Mammary epithelial cell (primary cell): ENCODE measurements around the gene GAB2.

Source experiments
- EZH2 ChIP-seq: IDR thresholded peaks from 2 replicates; pipeline ENCODE4 v1.6.1; 2012; ENCODE audit warnings: low read length, inconsistent platforms, borderline replicate concordance
- TF ChIP-seq, protein P1 (sequence below), 2 donors: IDR thresholded peaks in 1 of 2; conservative IDR thresholded peaks in 1 of 2; 2 replicates each; pipeline ENCODE4 v1.5.1; 2011 to 2012; ENCODE audit warnings: inconsistent platforms in 2 of 2, low read length in 2 of 2, mild to moderate bottlenecking in 2 of 2, control low read depth in 1 of 2, low read depth in 1 of 2; ENCODE audit not compliant: insufficient read depth in 1 of 2; ENCODE audit errors: extremely low read depth in 1 of 2

DNA sequence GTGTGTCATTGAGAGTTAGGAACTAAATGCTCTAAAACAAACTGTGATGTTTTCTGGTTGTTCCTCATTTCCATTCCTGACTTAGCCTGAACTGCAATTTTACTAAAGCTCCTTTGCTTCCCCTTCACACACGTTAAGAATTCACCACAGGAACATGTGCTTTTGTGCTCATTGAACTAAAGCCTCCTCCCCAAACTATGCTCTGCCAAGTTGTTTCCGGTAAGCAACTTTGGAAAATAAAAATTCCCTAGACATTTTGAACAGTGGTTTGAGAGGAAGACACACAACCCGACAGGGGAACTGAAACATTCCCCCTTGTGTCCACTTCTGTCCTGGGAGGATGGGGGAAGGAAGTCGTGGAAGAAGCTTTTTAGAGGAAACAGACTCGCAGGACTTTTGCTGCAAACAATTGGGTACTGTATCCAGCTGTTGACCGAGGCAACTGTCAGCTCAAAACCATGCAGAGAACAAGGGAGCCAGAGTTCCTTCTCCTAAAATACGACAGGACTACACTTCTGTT, 66.9 kb downstream of the GAB2 start:
- TF ChIP-seq, protein P1, sequence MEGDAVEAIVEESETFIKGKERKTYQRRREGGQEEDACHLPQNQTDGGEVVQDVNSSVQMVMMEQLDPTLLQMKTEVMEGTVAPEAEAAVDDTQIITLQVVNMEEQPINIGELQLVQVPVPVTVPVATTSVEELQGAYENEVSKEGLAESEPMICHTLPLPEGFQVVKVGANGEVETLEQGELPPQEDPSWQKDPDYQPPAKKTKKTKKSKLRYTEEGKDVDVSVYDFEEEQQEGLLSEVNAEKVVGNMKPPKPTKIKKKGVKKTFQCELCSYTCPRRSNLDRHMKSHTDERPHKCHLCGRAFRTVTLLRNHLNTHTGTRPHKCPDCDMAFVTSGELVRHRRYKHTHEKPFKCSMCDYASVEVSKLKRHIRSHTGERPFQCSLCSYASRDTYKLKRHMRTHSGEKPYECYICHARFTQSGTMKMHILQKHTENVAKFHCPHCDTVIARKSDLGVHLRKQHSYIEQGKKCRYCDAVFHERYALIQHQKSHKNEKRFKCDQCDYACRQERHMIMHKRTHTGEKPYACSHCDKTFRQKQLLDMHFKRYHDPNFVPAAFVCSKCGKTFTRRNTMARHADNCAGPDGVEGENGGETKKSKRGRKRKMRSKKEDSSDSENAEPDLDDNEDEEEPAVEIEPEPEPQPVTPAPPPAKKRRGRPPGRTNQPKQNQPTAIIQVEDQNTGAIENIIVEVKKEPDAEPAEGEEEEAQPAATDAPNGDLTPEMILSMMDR (conservative IDR thresholded peaks at IDR 0.05 in 1 of 2, IDR thresholded peaks at IDR 0.05 in 1 of 2; ENCODE audit: extremely low read depth in 1 of 2, insufficient read depth in 1 of 2, low read depth in 1 of 2, low read length in 2 of 2) = no peak
- no peak for TF ChIP-seq EZH2
